ENCODE measurements around the gene WDR20.
A peak's percentile ranks its signal among the peaks of the same experiment; 100 is the strongest.
"Not testable (repeated sequence)": the region's sequence is repeated elsewhere in the genome, so short reads cannot be mapped to it uniquely, and the experiment has no call there.

The WDR20 gene

DNA sequence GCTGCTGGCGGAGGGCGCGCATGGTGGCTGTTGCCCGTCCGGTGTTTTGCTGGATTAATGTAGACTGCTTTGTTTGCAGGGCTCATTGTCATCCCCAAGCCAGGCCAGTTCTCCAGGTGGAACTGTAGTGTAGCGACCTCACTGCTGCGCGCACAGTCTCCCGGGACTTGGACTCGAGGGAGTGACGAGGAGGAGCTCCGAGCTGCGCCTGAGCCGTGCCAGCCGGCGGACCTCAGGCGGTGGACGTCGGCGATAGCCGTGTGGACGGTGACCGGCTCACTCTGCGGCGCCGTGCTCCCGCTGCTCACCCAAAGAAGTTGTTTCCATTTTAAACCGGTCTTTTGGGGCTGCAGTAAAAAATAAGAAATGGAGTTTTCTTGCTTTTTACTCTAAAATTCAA is 83.1 kb downstream of the WDR20 start:
- DNase-seq = no peak

GRCh38 chr14:102223682-102224081 is 84.0 kb downstream of the WDR20 start:
- DNase-seq = no peak

GRCh38 chr14:102225386-102225785 is 85.7 kb downstream of the WDR20 start:
- no peak for DNase-seq

DNA sequence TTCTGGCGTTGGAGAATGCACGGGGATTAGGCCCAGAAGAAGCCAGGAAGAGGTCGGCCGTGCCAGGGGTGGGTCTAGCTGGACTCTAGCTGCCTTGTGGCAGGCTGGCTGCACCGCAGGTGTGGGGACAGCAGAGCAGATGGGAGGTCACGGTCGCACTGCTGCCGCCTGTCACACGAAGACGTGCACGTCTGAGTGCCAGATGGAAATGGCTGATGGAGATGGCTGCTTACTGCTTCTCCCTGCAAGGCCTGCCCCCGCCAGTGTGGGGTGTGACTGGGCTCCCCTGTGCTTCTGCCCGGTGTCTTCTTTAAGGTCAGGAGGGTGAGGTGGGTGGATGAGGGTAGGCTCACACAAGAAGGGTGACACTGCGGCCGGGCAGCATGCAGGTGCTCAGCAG is 86.2 kb downstream of the WDR20 start:
- DNase-seq = no peak

DNA sequence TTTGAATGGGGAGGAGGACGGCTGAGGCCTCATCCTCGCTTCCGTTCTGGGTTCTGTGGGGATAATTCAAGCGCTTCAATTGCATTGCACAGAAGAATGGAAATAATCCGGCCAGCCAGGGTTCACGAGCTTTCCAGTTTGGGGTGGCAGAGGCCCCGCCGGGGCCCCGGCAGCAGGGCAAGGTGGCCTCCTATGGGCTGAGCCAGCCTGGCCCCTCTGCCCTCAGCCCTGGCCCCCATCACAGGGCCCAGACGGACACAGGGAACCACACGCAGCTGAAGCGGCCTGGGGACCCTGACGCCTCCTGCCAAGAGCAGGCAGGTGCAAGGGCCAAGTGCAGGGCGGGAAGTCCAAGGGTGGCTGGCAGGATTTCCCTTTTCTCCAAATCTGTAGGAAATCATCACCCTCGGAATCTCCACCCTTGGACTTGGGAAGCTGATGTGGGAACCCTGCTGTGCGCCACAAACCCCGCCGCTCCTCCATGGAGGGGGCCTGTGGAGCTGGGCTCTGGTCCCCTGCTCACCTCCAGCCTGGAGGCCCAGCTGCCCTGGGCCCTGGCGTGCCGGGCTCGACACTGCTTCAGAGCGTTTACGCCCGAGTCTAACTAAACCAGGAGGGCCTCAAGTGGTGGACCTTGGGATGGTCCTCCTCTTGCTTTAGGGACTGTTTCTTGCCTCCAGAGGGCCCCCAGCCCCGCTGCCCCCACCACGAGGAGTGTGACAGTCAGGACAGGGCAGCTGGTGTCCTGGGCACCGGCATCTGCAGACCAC is 86.8 kb downstream of the WDR20 start:
- no peak for DNase-seq

DNA sequence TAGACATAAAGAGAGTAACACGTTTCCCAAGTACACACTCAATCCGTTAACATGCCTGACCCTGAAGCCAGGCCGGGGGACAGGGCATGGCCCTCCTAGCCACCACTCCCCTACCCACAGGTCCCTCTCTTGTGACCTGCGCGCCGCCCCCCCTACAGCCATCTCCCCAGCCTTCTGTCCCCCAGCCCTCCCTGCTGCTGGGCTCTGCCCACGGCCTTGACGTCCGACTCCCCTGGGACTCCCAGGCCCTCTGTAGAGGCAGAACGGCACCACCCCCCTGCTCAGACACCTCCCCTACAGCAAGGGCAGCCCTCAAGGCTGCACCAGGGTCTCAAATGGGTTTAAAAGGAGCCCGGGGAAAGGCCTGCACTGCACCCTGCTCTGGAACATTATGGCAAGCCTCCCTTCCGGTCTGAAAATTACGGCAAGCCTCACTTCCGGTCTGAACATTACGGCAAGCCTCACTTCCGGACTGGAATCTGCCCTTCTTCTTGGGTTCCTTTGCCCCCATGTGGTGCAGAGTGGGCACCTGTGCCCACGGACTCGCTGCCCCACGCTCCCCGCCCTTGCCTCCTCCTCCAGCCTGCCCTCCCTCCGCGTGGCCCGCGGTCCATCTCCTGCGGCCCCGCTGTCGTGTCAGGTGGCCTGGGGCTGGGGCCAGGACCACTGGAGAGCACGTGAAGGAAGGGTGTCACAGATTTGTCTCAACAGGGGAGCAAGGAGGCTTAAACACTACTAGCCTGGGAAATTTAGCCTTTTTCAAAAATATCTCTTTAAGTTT is 87.7 kb downstream of the WDR20 start:
- DNase-seq = no peak

DNA sequence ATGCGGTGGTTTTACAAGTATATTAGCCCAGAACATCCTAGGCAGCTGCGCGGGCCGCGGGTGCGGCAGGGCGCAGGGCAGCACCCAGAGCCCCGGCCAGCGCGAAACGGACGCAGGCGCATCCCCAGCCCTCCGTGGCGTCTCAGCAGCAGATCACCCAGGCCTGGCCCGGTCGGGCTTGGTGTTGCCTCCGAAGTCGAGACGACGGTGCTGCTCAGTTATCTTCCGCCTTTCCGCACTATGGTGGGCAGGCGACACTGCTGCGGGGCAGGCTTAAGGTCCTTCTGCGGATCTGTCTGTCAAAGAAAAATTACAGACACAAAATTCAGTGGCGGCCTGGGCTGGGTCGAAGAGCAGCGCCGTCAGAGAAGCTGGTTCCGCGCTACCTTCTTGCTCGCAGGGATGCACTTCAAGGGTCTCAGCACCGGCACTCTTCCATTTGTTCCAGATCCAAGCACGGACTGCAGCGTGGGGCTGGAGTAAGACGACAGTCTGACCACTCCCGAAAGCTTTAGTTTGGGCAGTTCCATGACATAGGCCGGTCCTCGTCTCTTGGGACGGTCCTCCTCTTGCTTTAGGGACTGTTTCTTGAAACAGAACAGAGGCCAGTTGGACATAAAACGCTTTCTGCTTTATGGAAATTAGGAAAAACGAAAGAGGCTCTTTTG is 89.5 kb downstream of the WDR20 start:
- DNase-seq = no peak

DNA sequence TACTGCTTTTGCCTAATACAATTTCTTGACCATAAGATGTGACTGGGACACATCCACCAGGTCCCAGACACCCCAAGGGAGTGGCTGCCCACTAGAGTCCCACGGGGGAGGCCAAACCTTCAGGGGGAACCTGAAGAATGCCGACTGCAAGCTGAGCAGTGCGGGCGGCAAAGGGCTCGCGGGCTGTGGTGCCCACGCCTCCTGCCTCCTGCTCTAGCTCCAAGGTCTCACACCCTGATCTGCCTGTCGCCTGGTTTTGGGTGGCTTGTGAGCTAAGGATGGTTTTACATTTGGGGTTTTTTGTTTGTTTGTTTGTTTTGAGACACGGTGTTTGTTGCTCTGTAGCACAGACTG is 90.0 kb downstream of the WDR20 start:
- no peak for DNase-seq

GRCh38 chr14:102230481-102231210 is 90.9 kb downstream of the WDR20 start:
- no peak for DNase-seq

- DNase-seq = no peak
These were observed 92.0 kb downstream of the WDR20 start for GRCh38 chr14:102231476-102232347.

- no peak for DNase-seq
These were observed 92.6 kb downstream of the WDR20 start for GRCh38 chr14:102232348-102232625.

GRCh38 chr14:102233081-102233480 is 93.4 kb downstream of the WDR20 start:
- no peak for DNase-seq

- no peak for DNase-seq
These were observed 94.9 kb downstream of the WDR20 start for GRCh38 chr14:102234331-102235264.

DNA sequence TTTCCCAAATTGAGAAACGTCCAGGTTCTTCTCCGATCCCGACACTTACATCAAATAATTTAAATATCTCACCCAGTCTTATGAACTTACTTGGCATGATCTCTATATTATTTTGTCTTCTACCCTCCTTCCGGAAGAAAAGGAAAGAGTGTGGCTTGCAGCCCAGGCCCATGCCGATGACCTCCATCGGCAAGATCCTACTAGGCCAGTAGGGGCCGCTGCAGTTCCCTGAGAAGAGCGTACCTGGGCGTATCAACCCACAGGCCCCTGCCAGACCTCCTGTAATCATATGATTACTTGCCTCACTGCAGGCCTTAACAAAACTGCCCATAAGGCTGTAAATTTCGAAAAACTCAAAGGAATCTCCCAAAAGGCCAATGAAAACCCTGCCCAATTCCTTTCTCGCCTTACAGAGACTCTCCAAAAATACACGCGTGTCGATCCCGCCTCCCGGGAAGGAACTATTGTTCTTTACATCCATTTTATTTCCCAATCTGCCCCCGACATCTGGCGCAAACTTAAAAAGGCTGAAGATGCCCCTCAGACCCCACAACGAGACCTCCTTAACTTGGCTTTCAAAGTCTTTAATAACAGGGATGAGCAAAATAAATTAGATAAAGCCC is 95.7 kb downstream of the WDR20 start:
- DNase-seq = peak; percentile 82

DNA sequence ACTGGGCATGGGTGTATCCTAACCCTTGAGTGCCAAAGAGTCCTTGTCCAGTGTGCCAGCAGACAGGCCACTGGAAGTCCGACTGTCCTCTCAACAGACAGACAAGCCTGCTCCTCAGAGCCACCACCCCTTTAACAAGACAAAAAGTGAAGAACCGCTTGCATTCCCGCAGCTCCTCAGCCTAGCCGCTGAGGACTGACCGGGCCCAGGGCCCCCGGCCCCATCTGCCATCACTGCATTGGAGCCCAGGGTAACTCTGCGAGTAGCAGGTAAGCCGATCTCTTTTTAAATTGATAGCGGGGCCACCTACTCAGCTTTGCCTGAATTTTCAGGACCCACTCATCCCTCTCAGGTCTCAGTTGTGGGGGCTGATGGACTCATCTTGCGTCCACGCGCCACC is 96.3 kb downstream of the WDR20 start:
- DNase-seq = no peak

DNA sequence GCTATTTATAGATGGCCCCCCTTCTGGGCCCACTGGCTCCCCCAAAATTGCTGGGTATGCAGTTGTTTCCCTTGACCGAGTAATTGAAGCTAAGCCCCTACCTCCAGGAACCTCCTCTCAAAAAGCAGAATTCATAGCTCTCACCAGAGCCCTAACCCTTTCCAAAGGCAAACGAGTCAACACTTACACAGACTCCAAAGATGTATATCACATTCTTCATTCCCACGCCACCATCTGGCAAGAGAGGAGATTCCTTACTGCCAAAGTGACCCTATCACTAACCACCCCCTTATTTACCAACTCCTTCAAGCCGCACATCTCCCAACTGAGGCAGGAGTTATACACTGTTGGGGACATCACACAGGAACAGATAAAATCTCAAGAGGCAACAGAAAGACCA is 98.4 kb downstream of the WDR20 start:
- DNase-seq = no peak

GRCh38 chr14:102238766-102239165 is 99.1 kb downstream of the WDR20 start:
- no peak for DNase-seq

- DNase-seq = no peak
These were observed 99.5 kb downstream of the WDR20 start for GRCh38 chr14:102239231-102239630.

DNA sequence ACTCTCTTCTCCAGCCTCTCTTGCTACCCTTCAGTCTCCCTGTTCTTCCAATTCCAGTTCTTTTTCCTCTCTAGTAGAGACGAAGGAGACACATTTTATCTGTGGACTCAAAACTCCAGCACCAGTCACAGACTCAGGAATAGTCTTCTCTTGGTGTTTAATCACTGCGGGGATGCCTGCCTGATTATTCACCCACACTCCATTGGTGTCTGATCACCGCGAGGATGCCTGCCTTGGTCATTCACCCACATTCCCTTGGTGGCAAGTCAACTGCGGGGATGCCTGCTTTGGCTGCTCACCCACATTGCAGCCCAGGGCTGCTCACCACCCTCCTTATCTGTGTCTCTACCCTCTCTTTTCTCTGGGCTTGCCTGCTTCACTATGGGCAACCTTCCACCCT is 100.8 kb downstream of the WDR20 start:
- DNase-seq = not testable (repeated sequence)

DNA sequence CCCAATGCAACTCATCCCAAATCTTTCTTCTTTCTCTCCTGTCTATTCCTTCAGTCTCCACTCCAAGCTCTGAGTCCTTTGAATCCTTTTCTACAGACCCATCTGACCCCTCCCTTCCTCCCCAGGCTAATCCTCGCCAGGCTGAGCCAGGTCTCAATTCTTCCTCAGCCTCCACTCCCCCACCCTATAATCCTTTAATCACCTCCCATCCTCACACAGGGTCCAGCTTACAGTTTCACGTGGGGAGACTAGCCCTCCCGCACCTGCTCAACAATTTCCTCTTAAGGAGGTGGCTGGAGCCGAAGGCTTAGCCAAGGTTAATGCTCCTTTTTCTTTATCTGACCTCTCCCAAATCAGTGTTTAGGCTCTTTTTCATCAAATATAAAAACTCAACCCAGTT is 101.5 kb downstream of the WDR20 start:
- DNase-seq = no peak

DNA sequence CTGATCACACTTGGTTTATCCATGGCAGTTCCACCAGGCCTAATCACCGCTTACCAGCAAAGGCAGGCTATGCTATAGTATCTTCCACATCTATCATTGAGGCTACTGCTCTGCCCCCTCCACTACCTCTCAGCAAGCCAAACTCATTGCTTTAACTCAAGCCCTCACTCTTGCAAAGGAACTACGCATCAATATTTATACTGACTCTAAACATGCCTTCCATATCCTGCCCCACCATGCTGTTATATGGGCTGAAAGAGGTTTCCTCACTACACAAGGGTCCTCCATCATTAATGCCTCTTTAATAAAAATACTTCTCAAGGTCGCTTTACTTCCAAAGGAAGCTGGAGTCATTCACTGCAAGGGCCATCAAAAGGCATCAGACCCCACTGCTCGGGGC is 104.1 kb downstream of the WDR20 start:
- not testable (repeated sequence) for DNase-seq

Data from activated naive CD4-positive, alpha-beta T cell treated with anti-CD3 and anti-CD28 coated beads, Interleukin-2, amount 50 U/mL, for 16 hours (primary cell).